ENCODE results near the gene RAD51B. TPM values are rescaled to one million over a fixed set of nuclear protein-coding genes. Genes with fewer than 3 reads are reported as not detected.

The RAD51B gene
- total and polyA plus RNA-seq, 5 donors: 0.88 to 5.3 (median 3.3) TPM

DNA sequence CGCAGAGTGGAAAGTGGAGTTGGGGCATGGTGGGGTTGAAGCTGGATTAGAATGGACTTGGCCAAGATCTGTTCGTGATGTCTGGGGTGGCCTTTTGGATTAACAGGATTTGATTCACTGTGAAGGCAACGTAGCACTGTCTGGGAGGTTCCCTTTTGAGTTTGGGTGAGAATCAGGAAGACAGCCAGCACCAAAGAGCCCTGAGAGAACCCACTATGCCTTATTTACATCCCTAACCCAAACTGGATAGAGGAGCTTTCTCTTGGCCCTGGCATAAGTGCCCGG lies 703.7 kb downstream of the RAD51B start:
- ATAC-seq: no peak
- 81% methylated on average over 4 of the region's 4 CpGs for WGBS
- intact Hi-C loops (cut with DNase I): loop anchor here in 1 of 4 donors (2.0 kb wide), 1 partner anchor 266 kb away; no protein-coding TSS in a partner anchor

DNA sequence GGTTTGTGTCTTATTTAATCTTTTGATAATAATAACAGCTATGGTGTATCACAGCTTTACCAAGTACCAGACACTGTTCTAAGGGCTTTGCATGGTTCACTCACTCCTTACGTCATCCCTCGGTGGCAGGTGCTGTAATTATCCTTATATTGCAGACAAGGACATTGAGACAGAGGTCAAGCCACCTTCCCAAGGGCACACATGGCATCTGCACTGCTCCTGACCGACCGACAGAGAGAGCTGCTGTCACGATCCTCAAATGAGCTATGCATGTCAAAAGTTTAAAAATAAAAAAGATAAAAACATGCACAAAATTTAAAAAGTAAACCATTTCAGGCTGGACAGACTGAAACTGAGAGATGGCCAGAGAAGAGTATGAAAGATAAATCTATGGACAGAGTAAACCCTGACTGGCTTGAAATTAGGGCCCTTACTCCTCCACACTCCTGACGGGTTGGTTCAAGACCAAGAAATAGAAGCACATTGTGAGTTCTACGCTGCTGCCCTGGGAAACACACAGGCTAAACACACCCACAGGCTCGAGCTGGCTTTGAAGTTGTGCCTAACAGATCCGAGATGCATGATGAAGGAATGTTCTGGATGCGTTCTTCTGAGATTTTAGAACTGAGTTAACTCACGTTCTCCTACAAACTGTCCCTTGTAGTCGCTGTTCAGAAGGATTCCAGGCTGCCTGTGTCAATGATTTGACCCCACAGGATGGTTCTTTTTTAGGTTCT lies 704.6 kb downstream of the RAD51B start:
- no peak overlapping the region for H3K4me3 ChIP-seq (ENCODE audit: low read length)
- H3K9me3 ChIP-seq (ENCODE audit: control insufficient read depth, low read length): no peaks in the 10 kb centered on the region
- ATAC-seq: no peak
- no peaks in the 10 kb centered on the region for H3K27me3 ChIP-seq (ENCODE audit: control insufficient read depth, insufficient read depth)
- intact Hi-C loops (cut with DNase I): loop anchor here in 1 of 4 donors (2.0 kb wide), 1 partner anchor 265 kb away; no protein-coding TSS in a partner anchor
- peak overlapping the region; percentile 42 for H3K27ac ChIP-seq (ENCODE audit: low read length)
- WGBS: 60% methylated on average over 12 of the region's 12 CpGs
- peak in 1 of 3 donors; percentile 67 for DNase-seq
- peaks cover 14% of the 10 kb centered on the region for H3K4me1 ChIP-seq (ENCODE audit: control insufficient read depth, insufficient read depth, low read length)

More for the DNA sequence above, 703.7 kb downstream of the RAD51B start:
- Histone ChIP-seq H3K27ac (ENCODE audit: low read length) (peak overlapping the region; percentile 94), H3K4me1 (ENCODE audit: control insufficient read depth, insufficient read depth, low read length) (peaks cover 21% of the 10 kb centered on the region), H3K27me3 (ENCODE audit: control insufficient read depth, insufficient read depth) (no peaks in the 10 kb centered on the region), H3K4me3 (ENCODE audit: low read length) (no peak overlapping the region), H3K9me3 (ENCODE audit: control insufficient read depth, low read length) (no peaks in the 10 kb centered on the region)
- DNase-seq: no peak

DNA sequence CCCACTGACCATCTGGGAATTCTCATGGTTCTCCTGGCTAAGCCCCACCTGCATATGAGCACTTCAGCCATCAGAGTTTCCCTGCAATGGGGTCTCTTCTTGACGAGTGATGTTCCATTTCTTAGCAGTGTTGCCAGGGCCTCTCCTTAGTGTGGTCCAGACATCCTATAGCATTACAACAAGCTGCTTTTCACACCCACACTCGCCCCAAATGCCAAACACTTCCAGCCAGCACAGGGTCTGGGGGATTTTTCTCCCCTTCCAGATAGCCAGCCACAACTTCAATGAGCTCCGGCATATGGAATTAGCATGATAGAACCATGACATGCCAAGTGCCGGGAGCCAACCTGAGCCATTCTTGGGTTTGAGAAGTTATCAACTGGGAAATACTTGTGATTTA lies 705.9 kb downstream of the RAD51B start:
- no peak for ATAC-seq
- 98% methylated on average over 4 of the region's 4 CpGs for WGBS
- H3K4me3 ChIP-seq (ENCODE audit: low read length): no peak overlapping the region
- no peaks in the 10 kb centered on the region for H3K9me3 ChIP-seq (ENCODE audit: control insufficient read depth, low read length)
- DNase-seq: no peak
- H3K27ac ChIP-seq (ENCODE audit: low read length): no peak overlapping the region
- intact Hi-C loops (cut with DNase I): no loop called here
- H3K4me1 ChIP-seq (ENCODE audit: control insufficient read depth, insufficient read depth, low read length): peaks cover 10% of the 10 kb centered on the region
- H3K27me3 ChIP-seq (ENCODE audit: control insufficient read depth, insufficient read depth): no peaks in the 10 kb centered on the region

DNA sequence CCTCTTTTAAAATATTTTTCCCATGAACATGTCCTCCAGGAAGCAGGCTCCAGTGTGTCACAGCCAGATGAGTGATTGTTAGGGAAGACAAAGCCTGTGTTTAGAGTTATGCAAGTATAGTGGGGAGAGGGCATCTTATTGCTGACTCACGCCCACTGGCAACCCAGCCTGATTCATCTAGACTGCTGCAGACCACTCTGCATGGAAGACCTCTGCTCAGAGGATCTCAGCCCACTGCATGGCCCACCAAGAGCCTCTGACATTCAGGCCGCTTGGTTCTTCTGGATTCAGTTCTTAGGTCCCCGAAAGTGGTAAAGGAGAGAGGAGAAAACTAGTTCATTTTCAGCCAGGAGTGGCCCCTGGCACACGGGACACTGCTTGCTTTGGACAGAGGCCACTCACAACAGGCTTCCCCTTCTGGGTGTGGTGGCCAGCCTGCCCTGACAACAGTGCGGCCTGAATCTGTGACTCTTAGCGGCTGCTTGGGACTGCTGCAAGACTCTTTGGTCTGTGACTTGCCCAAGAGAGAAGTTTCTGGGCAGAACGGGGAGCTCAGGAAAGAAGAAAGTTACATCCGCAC lies 707.0 kb downstream of the RAD51B start:
- Histone ChIP-seq H3K9me3 (ENCODE audit: control insufficient read depth, low read length) (no peaks in the 10 kb centered on the region), H3K27me3 (ENCODE audit: control insufficient read depth, insufficient read depth) (no peaks in the 10 kb centered on the region), H3K4me1 (ENCODE audit: control insufficient read depth, insufficient read depth, low read length) (peaks cover 10% of the 10 kb centered on the region), H3K27ac (ENCODE audit: low read length) (peak overlapping the region; percentile 39), H3K4me3 (ENCODE audit: low read length) (no peak overlapping the region)
- DNase-seq (peak; percentile 76 to 83 (median 81)), ATAC-seq (peak; percentile 82 to 96)
- 76% methylated on average over 8 of the region's 8 CpGs for WGBS
- intact Hi-C loops (cut with DNase I): no loop called here

DNA sequence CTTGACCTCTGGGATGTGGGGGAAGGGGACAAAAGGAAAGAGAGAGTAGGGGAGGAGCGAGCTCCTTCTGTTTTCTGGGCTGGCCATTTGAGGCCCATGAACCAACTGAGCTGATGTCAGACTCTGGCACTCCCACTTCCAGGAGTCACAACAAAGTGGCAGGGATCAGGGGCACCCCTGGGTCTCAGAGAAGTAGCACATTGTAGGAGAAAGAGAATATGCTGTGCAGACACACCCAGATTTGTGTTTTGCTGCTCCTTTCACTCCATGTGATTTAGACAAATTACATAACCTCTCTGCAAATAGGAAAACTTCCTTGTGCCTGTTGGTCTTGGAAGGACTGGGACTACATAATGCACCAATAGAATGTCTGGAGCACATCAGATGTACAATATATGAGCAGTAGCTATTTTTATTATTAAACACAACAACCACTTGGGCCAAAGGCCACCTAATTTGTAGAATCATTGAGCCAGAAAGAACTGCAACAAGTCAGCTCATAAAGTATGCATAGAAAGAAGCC lies 707.8 kb downstream of the RAD51B start:
- peaks cover 5% of the 10 kb centered on the region for H3K4me1 ChIP-seq (ENCODE audit: control insufficient read depth, insufficient read depth, low read length)
- ATAC-seq (peak; percentile 49 to 67), DNase-seq (peak in 1 of 3 donors; percentile 36)
- H3K4me3 ChIP-seq (ENCODE audit: low read length): no peak overlapping the region
- WGBS: 76% methylated on average over 1 of the region's 1 CpG
- H3K9me3 ChIP-seq (ENCODE audit: control insufficient read depth, low read length): no peaks in the 10 kb centered on the region
- peak overlapping the region; percentile 77 for H3K27ac ChIP-seq (ENCODE audit: low read length)
- H3K27me3 ChIP-seq (ENCODE audit: control insufficient read depth, insufficient read depth): no peaks in the 10 kb centered on the region
- intact Hi-C loops (cut with DNase I): no loop called here

DNA sequence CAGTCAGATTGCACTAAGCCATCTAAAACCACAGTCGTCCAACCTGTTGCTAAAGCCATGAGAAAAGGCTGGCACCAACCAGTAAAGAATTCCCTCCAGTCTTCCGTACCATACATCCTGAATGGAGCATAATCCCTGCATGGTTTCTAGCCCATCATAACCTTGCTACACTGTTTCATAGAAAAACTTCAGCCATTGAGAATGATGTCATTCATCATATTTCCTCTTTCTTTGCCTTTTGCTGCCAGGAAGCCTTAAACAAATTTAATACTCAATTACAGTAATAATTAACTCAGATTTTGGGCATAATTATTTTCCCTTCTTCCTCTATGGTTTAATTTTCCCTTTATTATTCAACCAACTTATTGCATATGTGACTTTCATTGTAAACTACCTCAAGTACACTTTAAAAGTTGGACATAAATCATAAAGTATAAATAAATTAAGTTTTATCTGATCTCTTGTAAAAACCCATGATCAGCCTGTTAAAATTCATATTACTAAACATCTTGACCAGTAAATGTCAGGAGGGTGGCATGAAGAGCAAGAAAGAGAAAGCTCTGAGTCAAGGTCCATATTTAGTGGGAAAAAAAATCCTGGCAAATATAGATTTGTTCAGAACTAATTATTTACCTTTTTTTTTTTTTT lies 708.6 kb downstream of the RAD51B start:
- Histone ChIP-seq H3K27ac (ENCODE audit: low read length) (no peak overlapping the region), H3K9me3 (ENCODE audit: control insufficient read depth, low read length) (no peaks in the 10 kb centered on the region), H3K4me3 (ENCODE audit: low read length) (no peak overlapping the region), H3K4me1 (ENCODE audit: control insufficient read depth, insufficient read depth, low read length) (peaks cover 5% of the 10 kb centered on the region), H3K27me3 (ENCODE audit: control insufficient read depth, insufficient read depth) (no peaks in the 10 kb centered on the region)
- WGBS: 86% methylated on average over 2 of the region's 2 CpGs
- DNase-seq (no peak), ATAC-seq (no peak)
- intact Hi-C loops (cut with DNase I): no loop called here

DNA sequence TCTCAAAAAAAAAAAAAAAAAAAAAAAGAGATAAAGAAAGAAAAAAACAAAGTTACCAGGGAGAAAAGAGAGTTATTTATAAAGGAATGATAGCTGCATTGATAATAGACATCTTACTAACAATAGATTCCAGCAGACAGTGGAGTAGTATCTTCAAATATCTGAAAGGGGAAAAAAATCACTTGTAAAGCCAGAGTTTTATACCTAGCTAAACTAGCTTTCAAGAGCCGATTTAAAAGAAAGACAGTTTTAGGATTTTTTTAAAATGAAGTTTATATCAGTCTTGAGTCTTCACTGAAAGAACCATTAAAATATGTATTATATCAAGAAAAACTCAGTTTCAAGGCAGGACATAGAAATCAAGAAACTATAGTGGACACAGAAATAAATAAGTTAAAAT lies 710.9 kb downstream of the RAD51B start:
- H3K9me3 ChIP-seq (ENCODE audit: control insufficient read depth, low read length): no peaks in the 10 kb centered on the region
- WGBS: 2% methylated on average over 1 of the region's 1 CpG
- no peak for DNase-seq
- peaks cover 3% of the 10 kb centered on the region for H3K4me1 ChIP-seq (ENCODE audit: control insufficient read depth, insufficient read depth, low read length)
- intact Hi-C loops (cut with DNase I): no loop called here
- H3K27ac ChIP-seq (ENCODE audit: low read length): no peak overlapping the region
- H3K4me3 ChIP-seq (ENCODE audit: low read length): no peak overlapping the region
- no peak for ATAC-seq
- H3K27me3 ChIP-seq (ENCODE audit: control insufficient read depth, insufficient read depth): no peaks in the 10 kb centered on the region

DNA sequence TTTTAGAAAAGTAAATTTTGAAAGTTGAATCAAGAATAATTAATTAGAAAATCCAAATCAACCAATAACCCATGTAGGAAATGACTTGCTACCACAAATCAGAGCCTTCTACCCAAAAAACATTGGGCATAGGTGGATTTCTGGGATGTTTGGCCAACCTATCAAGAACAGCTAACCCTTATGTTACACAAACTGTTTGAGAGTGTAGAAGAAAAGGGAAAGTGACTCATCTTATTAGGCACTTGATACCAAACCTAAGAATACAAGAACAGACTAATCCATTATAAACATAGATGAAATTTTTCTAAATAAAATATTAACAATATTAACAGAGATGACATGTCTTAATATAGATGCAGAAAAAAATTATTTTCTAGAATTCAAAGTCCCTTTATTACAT lies 712.9 kb downstream of the RAD51B start:
- intact Hi-C loops (cut with DNase I): no loop called here
- Histone ChIP-seq H3K4me3 (ENCODE audit: low read length) (no peak overlapping the region), H3K4me1 (ENCODE audit: control insufficient read depth, insufficient read depth, low read length) (no peaks in the 10 kb centered on the region), H3K27ac (ENCODE audit: low read length) (no peak overlapping the region), H3K27me3 (ENCODE audit: control insufficient read depth, insufficient read depth) (no peaks in the 10 kb centered on the region), H3K9me3 (ENCODE audit: control insufficient read depth, low read length) (no peaks in the 10 kb centered on the region)
- DNase-seq (no peak), ATAC-seq (no peak)

DNA sequence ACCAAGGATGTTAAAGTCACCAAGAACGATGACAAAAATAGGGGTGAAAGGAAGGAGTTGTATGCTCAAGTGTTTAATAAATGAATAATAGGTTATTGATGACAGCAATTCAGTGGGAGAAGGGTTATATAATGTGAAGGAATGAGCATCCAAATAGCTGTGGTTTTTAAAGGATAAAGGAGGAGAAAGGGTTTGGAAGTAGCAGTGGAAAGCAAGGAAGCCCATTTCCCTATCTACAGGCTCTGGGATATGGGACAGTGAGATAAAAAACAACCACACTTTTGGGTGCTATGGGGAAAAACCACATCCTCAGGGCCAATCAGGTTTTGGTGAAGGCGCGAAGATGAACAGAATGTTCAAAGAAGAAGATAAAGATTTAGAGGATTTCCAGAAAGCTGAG lies 714.7 kb downstream of the RAD51B start:
- H3K27me3 ChIP-seq (ENCODE audit: control insufficient read depth, insufficient read depth): no peaks in the 10 kb centered on the region
- no peak overlapping the region for H3K4me3 ChIP-seq (ENCODE audit: low read length)
- WGBS: 95% methylated on average over 3 of the region's 3 CpGs
- no peak overlapping the region for H3K27ac ChIP-seq (ENCODE audit: low read length)
- DNase-seq: no peak
- ATAC-seq: no peak
- H3K9me3 ChIP-seq (ENCODE audit: control insufficient read depth, low read length): no peaks in the 10 kb centered on the region
- peaks cover 2% of the 10 kb centered on the region for H3K4me1 ChIP-seq (ENCODE audit: control insufficient read depth, insufficient read depth, low read length)
- intact Hi-C loops (cut with DNase I): no loop called here

DNA sequence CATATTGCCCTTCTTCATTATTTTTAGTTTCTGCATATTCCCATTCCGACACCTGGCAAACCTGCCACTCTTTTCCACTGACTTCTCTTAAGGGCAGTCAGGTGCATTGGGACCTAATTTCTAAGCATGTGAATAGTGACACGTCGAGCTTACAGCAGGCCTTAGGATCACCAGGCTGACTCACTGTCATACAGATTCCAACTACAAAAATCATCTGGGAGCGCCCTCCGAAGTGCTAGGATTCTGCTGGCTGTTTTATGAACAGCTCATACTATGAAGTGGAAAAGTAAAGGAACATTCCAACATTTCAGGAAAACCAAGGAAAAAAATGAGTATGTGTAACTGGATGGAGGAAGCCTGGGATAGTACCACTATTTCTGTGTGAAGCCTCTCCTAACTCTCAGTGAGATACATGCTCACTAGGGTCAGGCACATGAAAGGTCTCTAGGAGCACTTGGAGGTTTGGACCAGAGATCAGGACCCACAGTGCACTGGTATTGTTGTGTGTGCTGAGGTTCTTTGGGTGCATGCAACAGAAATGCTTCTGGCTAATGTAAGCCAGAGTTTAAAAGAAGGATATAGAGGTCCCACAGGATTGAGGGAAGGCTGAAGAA lies 715.9 kb downstream of the RAD51B start:
- intact Hi-C loops (cut with DNase I): no loop called here
- 92% methylated on average over 5 of the region's 5 CpGs for WGBS
- ATAC-seq (no peak), DNase-seq (no peak)
- Histone ChIP-seq H3K4me1 (ENCODE audit: control insufficient read depth, insufficient read depth, low read length) (peaks cover 2% of the 10 kb centered on the region), H3K27ac (ENCODE audit: low read length) (no peak overlapping the region), H3K4me3 (ENCODE audit: low read length) (no peak overlapping the region), H3K27me3 (ENCODE audit: control insufficient read depth, insufficient read depth) (no peaks in the 10 kb centered on the region), H3K9me3 (ENCODE audit: control insufficient read depth, low read length) (no peaks in the 10 kb centered on the region)

DNA sequence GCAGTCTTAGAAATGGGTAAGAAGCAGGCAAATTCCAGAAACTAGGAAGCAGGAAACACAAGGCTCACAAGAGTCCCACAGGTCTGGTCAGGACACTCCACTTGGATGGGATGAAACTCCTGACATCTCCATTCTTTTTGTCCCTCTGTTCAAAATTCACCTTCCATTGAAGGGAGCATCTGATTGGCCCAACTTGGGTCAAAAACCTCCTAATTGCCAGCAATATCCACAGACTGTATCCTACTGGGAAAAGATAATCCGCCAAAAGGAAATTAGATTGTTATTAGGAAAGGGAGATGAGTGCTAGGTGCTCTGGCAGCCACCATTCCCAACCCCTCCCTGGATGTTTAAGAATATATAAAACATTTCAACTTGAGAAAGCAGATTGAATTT lies 716.4 kb downstream of the RAD51B start:
- H3K4me3 ChIP-seq (ENCODE audit: low read length): no peak overlapping the region
- no peaks in the 10 kb centered on the region for H3K27me3 ChIP-seq (ENCODE audit: control insufficient read depth, insufficient read depth)
- H3K9me3 ChIP-seq (ENCODE audit: control insufficient read depth, low read length): no peaks in the 10 kb centered on the region
- WGBS: 95% methylated on average over 1 of the region's 1 CpG
- no peak overlapping the region for H3K27ac ChIP-seq (ENCODE audit: low read length)
- DNase-seq (no peak), ATAC-seq (no peak)
- peaks cover 2% of the 10 kb centered on the region for H3K4me1 ChIP-seq (ENCODE audit: control insufficient read depth, insufficient read depth, low read length)
- intact Hi-C loops (cut with DNase I): no loop called here

Measured in right cardiac atrium (tissue), 5 donors.